Right lobe of liver (tissue), 6 donors: ENCODE measurements around the gene MYO10. TPM values are rescaled to one million over a fixed set of nuclear protein-coding genes. Genes with fewer than 3 reads are reported as not detected.

Experiments used
- ATAC-seq, 4 donors: fragments of 200-7000 bp; cut with Tn5 transposase; one replicate each; pipeline ENCODE4 v1.9.1; 2020; ENCODE audit warnings: mild to moderate bottlenecking in 4 of 4, moderate library complexity in 4 of 4
- DNase-seq, 3 donors: peaks; one replicate each; pipeline ENCODE4 v3.0.0-alpha.2; 2020
- H3K27ac ChIP-seq, 3 donors: fragments of 200-600 bp; one replicate each; pipeline ENCODE4 v1.8.0; 2022
- H3K27me3 ChIP-seq, 2 donors: fragments of 200-600 bp; one replicate each; pipeline ENCODE4 v1.8.0; 2022
- H3K36me3 ChIP-seq, 4 donors: fragments of 200-600 bp; sonication (generic) in 1 of 4; one replicate each; pipeline versions ENCODE4 v1.5.1 to v1.8.0; 2017 to 2022; ENCODE audit warnings: control low read depth in 1 of 4
- H3K4me1 ChIP-seq, 4 donors: fragments of 200-600 bp; sonication (generic) in 1 of 4; one replicate each; pipeline versions ENCODE4 v1.5.1 to v1.8.0; 2017 to 2022; ENCODE audit warnings: control low read depth in 1 of 4
- H3K4me3 ChIP-seq, 3 donors: fragments of 200-600 bp; one replicate each; pipeline ENCODE4 v1.8.0; 2022
- H3K9me3 ChIP-seq, 4 donors: fragments of 200-600 bp; sonication (generic) in 1 of 4; one replicate each; pipeline versions ENCODE4 v1.5.1 to v1.8.0; 2017 to 2022; ENCODE audit warnings: control low read depth in 1 of 4
- CTCF ChIP-seq, 4 donors: fragments of 200-600 bp in 3 of 4; fragments of 450-650 bp in 1 of 4; IDR thresholded peaks; one replicate each; pipeline versions ENCODE4 v1.5.1 to v1.8.0; 2016 to 2022; ENCODE audit warnings: antibody characterized with exemption in 4 of 4, mild to moderate bottlenecking in 2 of 4
- POLR2A ChIP-seq: fragments of 450-650 bp; IDR thresholded peaks from one replicate; pipeline ENCODE4 v1.6.1; 2017; ENCODE audit warnings: antibody characterized with exemption, mild to moderate bottlenecking
- WGBS: methylation state at CpG from one replicate; pipeline ENCODE4 v1.1.6; 2018; ENCODE audit warnings: low coverage, low lambda C conversion rate; ENCODE audit not compliant: insufficient coverage; ENCODE audit errors: missing lambda C conversion rate; 5-methylcytosine and 5-hydroxymethylcytosine counted together
- intact Hi-C, 2 donors: fragments of 100-400 bp; cut with DNase I; formaldehyde crosslinking; loops; one replicate each; pipeline versions ENCODE4 v1.11.2 to v1.14.1; 2022
- total RNA-seq, 6 experiments: library from RNA; depleted of rRNA in 2 of 6; stranded (reverse); fragments of >200 nt in 2 of 6; fragmentation: NEBNext Ultra II Directional in 3 of 6; extraction: Animal tissue kit (Norgen Biotek cat#: 25700) in 3 of 6; gene quantifications; one replicate each; pipeline versions ENCODE4 v1.1.0 to v1.2.4, GENCODE V29; 2016 to 2023
- donor health status: DM: no; HTN: yes; CAD: no.
- donor health status: DM: no; HTN: no; CAD: no.
- donor health status: DM: no; HTN: no; CAD: no.
- donor health status: DM: no; HTN: yes; CAD: no.
- donor health status: DM: no; HTN: yes; CAD: no.

Gene MYO10
- total RNA-seq, 6 experiments from 2014 or later: 3.9 to 13.1 (median 6.9) TPM

GRCh38 chr5:16883806-16884205 is 52.3 kb downstream of the MYO10 start:
- ATAC-seq (no peak), DNase-seq (no peak)
- 45% methylated on average over 6 of the region's 6 CpGs for WGBS
- Histone ChIP-seq H3K27ac (no peak overlapping the region), H3K4me3 (no peak overlapping the region), H3K4me1 (peaks cover 0 to 6% (median 2%) of the 10 kb centered on the region in 4 donors), H3K27me3 (no peaks in the 10 kb centered on the region), H3K36me3 (no peaks in the 10 kb centered on the region), H3K9me3 (no peaks in the 10 kb centered on the region)
- intact Hi-C loops: no loop called here
- TF ChIP-seq POLR2A (no peak), CTCF (IDR thresholded peaks at IDR 0.05) (no peak)

GRCh38 chr5:16883176-16883575 is 52.9 kb downstream of the MYO10 start:
- ATAC-seq (no peak), DNase-seq (no peak)
- intact Hi-C loops: no loop called here
- Histone ChIP-seq H3K4me3 (no peak overlapping the region), H3K9me3 (no peaks in the 10 kb centered on the region), H3K36me3 (no peaks in the 10 kb centered on the region), H3K27ac (no peak overlapping the region), H3K4me1 (peaks cover 0 to 6% (median 2%) of the 10 kb centered on the region in 4 donors), H3K27me3 (no peaks in the 10 kb centered on the region)
- WGBS: 95% methylated on average over 2 of the region's 6 CpGs
- TF ChIP-seq POLR2A (no peak), CTCF (IDR thresholded peaks at IDR 0.05) (no peak)

- Histone ChIP-seq H3K4me1 (peaks cover 0 to 6% (median 2%) of the 10 kb centered on the region in 4 donors), H3K27me3 (no peaks in the 10 kb centered on the region), H3K36me3 (no peaks in the 10 kb centered on the region), H3K4me3 (no peak overlapping the region), H3K9me3 (no peaks in the 10 kb centered on the region), H3K27ac (no peak overlapping the region)
- 19% methylated on average over 3 of the region's 3 CpGs for WGBS
- intact Hi-C loops: no loop called here
- DNase-seq: no peak
- ATAC-seq: peak; percentile 54 to 77 (median 64)
- TF ChIP-seq POLR2A (no peak), CTCF (IDR thresholded peaks at IDR 0.05) (no peak)
Measured at GRCh38 chr5:16881251-16881650, 54.8 kb downstream of the MYO10 start.

- TF ChIP-seq CTCF (IDR thresholded peaks at IDR 0.05) (no peak), POLR2A (no peak)
- Histone ChIP-seq H3K9me3 (no peaks in the 10 kb centered on the region), H3K27me3 (no peaks in the 10 kb centered on the region), H3K27ac (no peak overlapping the region), H3K4me3 (no peak overlapping the region), H3K36me3 (no peaks in the 10 kb centered on the region), H3K4me1 (peaks cover 0 to 6% (median 2%) of the 10 kb centered on the region in 4 donors)
- WGBS: 66% methylated on average over 3 of the region's 3 CpGs
- DNase-seq (no peak), ATAC-seq (no peak)
- intact Hi-C loops: no loop called here
Measured at GRCh38 chr5:16880547-16880946, 55.5 kb downstream of the MYO10 start.

- H3K27me3 ChIP-seq: no peaks in the 10 kb centered on the region
- H3K9me3 ChIP-seq: no peaks in the 10 kb centered on the region
- H3K4me3 ChIP-seq: no peak overlapping the region
- intact Hi-C loops: no loop called here
- TF ChIP-seq CTCF (IDR thresholded peaks at IDR 0.05): no peak
- no peak for TF ChIP-seq POLR2A
- H3K27ac ChIP-seq: no peak overlapping the region
- peaks cover 0 to 6% (median 2%) of the 10 kb centered on the region in 4 donors for H3K4me1 ChIP-seq
- ATAC-seq: no peak
- WGBS: 71% methylated on average over 13 of the region's 13 CpGs
- no peak for DNase-seq
- H3K36me3 ChIP-seq: no peaks in the 10 kb centered on the region
Measured at GRCh38 chr5:16879650-16880049, 56.4 kb downstream of the MYO10 start.
